Measurements from ENCODE around the gene PTPRN2. TPM values are rescaled to one million over a fixed set of nuclear protein-coding genes. Genes with fewer than 3 reads are reported as not detected.

The PTPRN2 gene
- total and polyA plus RNA-seq, 9 of the 15 experiments (the other 6 are each of a cell fraction or from before 2014, with no cell fraction given) = not detected

GRCh38 chr7:158395349-158395748, 192.3 kb downstream of the PTPRN2 start:
- intact Hi-C loops (cut with micrococcal nuclease) (no loop called here), in situ Hi-C loops (cut with MboI) (no loop called here)
- Histone ChIP-seq H3K4me1 (replicated peaks in 1 of 2; ENCODE audit: control insufficient read depth in 2 of 2, insufficient read depth in 2 of 2, low read length in 2 of 2) (peaks cover 0 to 8% of the 10 kb centered on the region in 2 experiments; a peak in 2 of 5 replicates), H3K9me1 (ENCODE audit: control insufficient read depth, insufficient read depth, low read length) (no peaks in the 10 kb centered on the region), H4K20me1 (replicated peaks; ENCODE audit: control insufficient read depth, insufficient read depth, low read length) (peaks cover 3% of the 10 kb centered on the region; the same call in 1 of the 2 replicates), H3K9me3 (replicated peaks; ENCODE audit: control insufficient read depth, insufficient read depth, low read depth, low read length) (no peaks in the 10 kb centered on the region; the same call in 1 of the 2 replicates), H2AFZ (ENCODE audit: low read depth, low read length) (no peak overlapping the region), H3K79me2 (ENCODE audit: control insufficient read depth, insufficient read depth, low read length) (no peaks in the 10 kb centered on the region), H3K27me3 (ENCODE audit: control insufficient read depth in 2 of 2, insufficient read depth in 2 of 2, low read length in 2 of 2) (peaks cover 14 to 55% of the 10 kb centered on the region in 2 experiments), H3K4me3 (no peak overlapping the region), H3K9ac (ENCODE audit: insufficient read depth in 1 of 2, low read depth in 2 of 2, low read length in 2 of 2) (no peak overlapping the region), H3K36me3 (ENCODE audit: control insufficient read depth, insufficient read depth, low read length) (no peaks in the 10 kb centered on the region), H3K4me2 (ENCODE audit: insufficient read depth, low read length) (no peak overlapping the region), H3K27ac (ENCODE audit: extremely low read depth, low read depth, low read length) (no peak overlapping the region)
- WGBS (ENCODE audit: insufficient coverage, low coverage, missing lambda C conversion rate) = no CpG with 5 or more reads among the region's 46 CpGs
- no TSS peak for BruUV-seq (replicated peaks)
- no peak for TF ChIP-seq ZNF311 (CRISPR knock-in tag; IDR thresholded peaks at IDR 0.05)
- no peak for TF ChIP-seq RAD21 (CRISPR knock-in tag; conservative IDR thresholded peaks at IDR 0.05 in 1 of 2, IDR thresholded peaks at IDR 0.05 in 1 of 2)
- TF ChIP-seq SP2 (IDR thresholded peaks at IDR 0.05; ENCODE audit: extremely low read depth, low read depth, low read length, poor library complexity, severe bottlenecking) = no peak
- no peak for TF ChIP-seq TCF7 (IDR thresholded peaks at IDR 0.05; ENCODE audit: borderline replicate concordance)
- POLR2A ChIA-PET = no interaction called here
- ATAC-seq = no peak
- no peak for DNase-seq (ENCODE audit: extremely low read depth in 1 of 4, low spot score in 3 of 4)
- FAIRE-seq = no peak
- CTCF ChIA-PET (ENCODE audit: low intra/inter-chr PET ratio) = no interaction called here

- DNase-seq (ENCODE audit: extremely low read depth in 1 of 4, low spot score in 3 of 4) (peak; percentile 53 to 89 (median 88)), FAIRE-seq (peak; percentile 75), ATAC-seq (peak; percentile 86)
- Histone ChIP-seq H3K4me3 (no peak overlapping the region), H3K9me1 (ENCODE audit: control insufficient read depth, insufficient read depth, low read length) (no peaks in the 10 kb centered on the region), H3K4me2 (ENCODE audit: insufficient read depth, low read length) (no peak overlapping the region), H3K4me1 (replicated peaks in 1 of 2; ENCODE audit: control insufficient read depth in 2 of 2, insufficient read depth in 2 of 2, low read length in 2 of 2) (peaks cover 0 to 8% of the 10 kb centered on the region in 2 experiments; a peak in 2 of 5 replicates), H3K36me3 (ENCODE audit: control insufficient read depth, insufficient read depth, low read length) (no peaks in the 10 kb centered on the region), H3K9ac (ENCODE audit: insufficient read depth in 1 of 2, low read depth in 2 of 2, low read length in 2 of 2) (no peak overlapping the region), H4K20me1 (replicated peaks; ENCODE audit: control insufficient read depth, insufficient read depth, low read length) (peaks cover 3% of the 10 kb centered on the region; the same call in 1 of the 2 replicates), H2AFZ (ENCODE audit: low read depth, low read length) (no peak overlapping the region), H3K9me3 (replicated peaks; ENCODE audit: control insufficient read depth, insufficient read depth, low read depth, low read length) (no peaks in the 10 kb centered on the region; the same call in 1 of the 2 replicates), H3K27me3 (ENCODE audit: control insufficient read depth in 2 of 2, insufficient read depth in 2 of 2, low read length in 2 of 2) (peaks cover 18 to 55% of the 10 kb centered on the region in 2 experiments), H3K27ac (ENCODE audit: extremely low read depth, low read depth, low read length) (no peak overlapping the region), H3K79me2 (ENCODE audit: control insufficient read depth, insufficient read depth, low read length) (no peaks in the 10 kb centered on the region)
- TF ChIP-seq RAD21 (CRISPR knock-in tag; conservative IDR thresholded peaks at IDR 0.05 in 1 of 2, IDR thresholded peaks at IDR 0.05 in 1 of 2) (peak in 1 of 2 experiments; percentile 27; a peak in 1 of 4 replicates), CTCF (IDR thresholded peaks at IDR 0.05 in 2 of 3, conservative IDR thresholded peaks at IDR 0.05 in 1 of 3; ENCODE audit: insufficient read depth in 2 of 3, low read depth in 1 of 3, low read length in 3 of 3) (peak; percentile 73 to 83 (median 80)), CBX1 (IDR thresholded peaks at IDR 0.05; ENCODE audit: low read depth) (no peak), STAG1 (CRISPR knock-in tag; IDR thresholded peaks at IDR 0.05; ENCODE audit: borderline replicate concordance) (peak; percentile 34; the same call in 1 of the 2 replicates), DDX20 (tag; IDR thresholded peaks at IDR 0.05; ENCODE audit: low read depth) (no peak), SMC3 (conservative IDR thresholded peaks at IDR 0.05; ENCODE audit: insufficient read depth, low read depth, low read length) (peak; percentile 61), ZNF740 (CRISPR knock-in tag; IDR thresholded peaks at IDR 0.05) (peak; percentile 79), ZNF740 (tag; IDR thresholded peaks at IDR 0.05) (no peak), ZBTB7A (IDR thresholded peaks at IDR 0.05; ENCODE audit: borderline replicate concordance, control insufficient read depth, low read depth, low read length) (peak; percentile 27; the same call in 1 of the 2 replicates)
- in situ Hi-C loops (cut with MboI) (no loop called here), intact Hi-C loops (cut with micrococcal nuclease) (no loop called here)
- ChIA-PET CTCF (ENCODE audit: low intra/inter-chr PET ratio) (no interaction called here), POLR2A (interaction anchor here (0.7 kb wide), 1 partner anchor 49 kb away, joined by 3 read pairs; no protein-coding TSS in a partner anchor)
- no TSS peak for BruUV-seq (replicated peaks)
- 6% methylated on average over 24 of the region's 25 CpGs for WGBS (ENCODE audit: insufficient coverage, low coverage, missing lambda C conversion rate)
Observed at GRCh38 chr7:158394936-158395335, 192.7 kb downstream of the PTPRN2 start.
